GM13977 (cell line): ENCODE data around the gene LCE7A.

Experiments used
- DNase-seq: peaks from one replicate; pipeline ENCODE4 v3.0.0; 2012; ENCODE audit warnings: low spot score
- CTCF ChIP-seq: IDR thresholded peaks from 2 replicates; pipeline ENCODE4 v1.5.1; 2012; ENCODE audit warnings: mild to moderate bottlenecking, control low read depth; ENCODE audit not compliant: insufficient read depth; ENCODE audit errors: extremely low read depth, missing control alignments
- in situ Hi-C: fragments of 300-500 bp; cut with MboI; formaldehyde crosslinking; loops from one replicate; pipeline ENCODE4 v1.12.0; 2022; ENCODE audit warnings: low sequenced_read_pairs, low pct_unique_long_range_greater_than_20kb, mixed read lengths, inconsistent platforms; ENCODE audit not compliant: unreplicated experiment

LCE7A gene

GRCh38 chr1:152836870-152837269 is 22.9 kb upstream of the LCE7A start:
- no peak for DNase-seq
- in situ Hi-C loops, result no loop called here
- TF ChIP-seq CTCF, result no peak

GRCh38 chr1:152842556-152842955 is 17.2 kb upstream of the LCE7A start, which contains the start of gene LCE6A:
Gene LCE6A, plus strand, starts transcription at chr1:152842856. Its CDS starts 665 bp downstream, at chr1:152843521.
- no peak for TF ChIP-seq CTCF
- in situ Hi-C loops, result no loop called here
- no peak for DNase-seq

GRCh38 chr1:152855661-152856060 is 4.1 kb upstream of the LCE7A start:
- TF ChIP-seq CTCF, result no peak
- in situ Hi-C loops, result no loop called here

GRCh38 chr1:152858062-152858461 is 1.7 kb upstream of the LCE7A start:
- in situ Hi-C loops, result no loop called here
- no peak for DNase-seq
- no peak for TF ChIP-seq CTCF

More at GRCh38 chr1:152855661-152856060, 4.1 kb upstream of the LCE7A start:
- no peak for DNase-seq

- no peak for TF ChIP-seq CTCF
- in situ Hi-C loops, result no loop called here
- no peak for DNase-seq
Measured at GRCh38 chr1:152860129-152860528, 333 bp downstream of the LCE7A start.

- in situ Hi-C loops, result no loop called here
- TF ChIP-seq CTCF, result no peak
- DNase-seq, result no peak
Measured at GRCh38 chr1:152861374-152861773, 1.6 kb downstream of the LCE7A start.

GRCh38 chr1:152864443-152864842 is 4.6 kb downstream of the LCE7A start:
- in situ Hi-C loops, result no loop called here
- no peak for DNase-seq

More at GRCh38 chr1:152864443-152864842, 4.6 kb downstream of the LCE7A start:
- TF ChIP-seq CTCF, result no peak
